ENCODE results near the gene ERI2.
A peak's percentile ranks its signal among the peaks of the same experiment; 100 is the strongest.
"Not testable (repeated sequence)": the region's sequence is repeated elsewhere in the genome, so short reads cannot be mapped to it uniquely, and the experiment has no call there.

The ERI2 gene

GRCh38 chr16:20767577-20767976 is 38.7 kb downstream of the ERI2 start:
- no peak for DNase-seq
- ATAC-seq (replicated peaks) = no peak
- H3K27me3 Mint-ChIP-seq = no peaks in the 10 kb centered on the region
- peaks cover 7 to 8% of the 10 kb centered on the region in 2 donors for H3K4me1 Mint-ChIP-seq (ENCODE audit: low read depth in 2 of 2)
- no peak overlapping the region for H3K4me3 Mint-ChIP-seq
- peaks cover 3% of the 10 kb centered on the region for H3K36me3 Mint-ChIP-seq (ENCODE audit: insufficient read depth)
- no peaks in the 10 kb centered on the region for H3K9me3 Mint-ChIP-seq
- H3K27ac Mint-ChIP-seq = no peak overlapping the region

GRCh38 chr16:20766294-20766693 is 40.0 kb downstream of the ERI2 start:
- no peak overlapping the region for H3K27ac Mint-ChIP-seq
- peaks cover 10 to 14% of the 10 kb centered on the region in 2 donors for H3K4me1 Mint-ChIP-seq (ENCODE audit: low read depth in 2 of 2)
- DNase-seq (no peak), ATAC-seq (replicated peaks) (no peak)
- no peaks in the 10 kb centered on the region for H3K9me3 Mint-ChIP-seq
- H3K4me3 Mint-ChIP-seq = no peak overlapping the region
- H3K27me3 Mint-ChIP-seq = no peaks in the 10 kb centered on the region
- peaks cover 3% of the 10 kb centered on the region for H3K36me3 Mint-ChIP-seq (ENCODE audit: insufficient read depth)

GRCh38 chr16:20765732-20766131 is 40.5 kb downstream of the ERI2 start:
- no peaks in the 10 kb centered on the region for H3K9me3 Mint-ChIP-seq
- peaks cover 3% of the 10 kb centered on the region for H3K36me3 Mint-ChIP-seq (ENCODE audit: insufficient read depth)
- no peak for ATAC-seq (replicated peaks)

GRCh38 chr16:20764448-20764847 is 41.8 kb downstream of the ERI2 start:
- not testable (repeated sequence) for H3K4me3 Mint-ChIP-seq; H3K9me3 Mint-ChIP-seq; H3K27me3 Mint-ChIP-seq; ATAC-seq (replicated peaks); DNase-seq; H3K36me3 Mint-ChIP-seq (ENCODE audit: insufficient read depth)
- Mint-ChIP-seq H3K27ac (peak overlapping the region in 1 of 2 donors; percentile 83), H3K4me1 (ENCODE audit: low read depth in 2 of 2) (peaks cover 10 to 14% of the 10 kb centered on the region in 2 donors)

More at GRCh38 chr16:20765732-20766131, 40.5 kb downstream of the ERI2 start:
- peaks cover 10 to 14% of the 10 kb centered on the region in 2 donors for H3K4me1 Mint-ChIP-seq (ENCODE audit: low read depth in 2 of 2)
- DNase-seq = no peak
- H3K27ac Mint-ChIP-seq = no peak overlapping the region
- H3K27me3 Mint-ChIP-seq = no peaks in the 10 kb centered on the region
- no peak overlapping the region for H3K4me3 Mint-ChIP-seq

GRCh38 chr16:20763461-20764232 is 42.6 kb downstream of the ERI2 start, which contains the start of gene ACSM3:
ACSM3 (plus strand) TSS chr16:20764014; CDS start chr16:20770035, 6,021 bp downstream.
- DNase-seq (peak; percentile 56 to 73 (median 58)), ATAC-seq (replicated peaks) (peak; percentile 98)
- H3K27me3 Mint-ChIP-seq = no peaks in the 10 kb centered on the region
- H3K27ac Mint-ChIP-seq = peak within 1 kb of the TSS; percentile 7 to 83
- H3K36me3 Mint-ChIP-seq (ENCODE audit: insufficient read depth) = peaks cover 3% of the 10 kb centered on the region
- no peaks in the 10 kb centered on the region for H3K9me3 Mint-ChIP-seq
- H3K4me3 Mint-ChIP-seq = peak within 1 kb of the TSS; percentile 69 to 84
- H3K4me1 Mint-ChIP-seq (ENCODE audit: low read depth in 2 of 2) = peaks cover 10 to 14% of the 10 kb centered on the region in 2 donors

- no peak for DNase-seq
- H3K4me3 Mint-ChIP-seq = peak overlapping the region; percentile 69 to 84
- H3K4me1 Mint-ChIP-seq (ENCODE audit: low read depth in 2 of 2) = peaks cover 10 to 14% of the 10 kb centered on the region in 2 donors
- no peak for ATAC-seq (replicated peaks)
- no peaks in the 10 kb centered on the region for H3K9me3 Mint-ChIP-seq
- H3K36me3 Mint-ChIP-seq (ENCODE audit: insufficient read depth) = peaks cover 3% of the 10 kb centered on the region
- no peaks in the 10 kb centered on the region for H3K27me3 Mint-ChIP-seq
- H3K27ac Mint-ChIP-seq = peak overlapping the region; percentile 7 to 83
These were observed 43.7 kb downstream of the ERI2 start for GRCh38 chr16:20762404-20763123.

GRCh38 chr16:20761175-20761574 is 45.1 kb downstream of the ERI2 start:
- Mint-ChIP-seq H3K27me3 (no peaks in the 10 kb centered on the region), H3K4me1 (ENCODE audit: low read depth in 2 of 2) (peaks cover 10 to 14% of the 10 kb centered on the region in 2 donors), H3K27ac (no peak overlapping the region), H3K36me3 (ENCODE audit: insufficient read depth) (peaks cover 3% of the 10 kb centered on the region), H3K9me3 (no peaks in the 10 kb centered on the region), H3K4me3 (no peak overlapping the region)
- no peak for DNase-seq
- ATAC-seq (replicated peaks) = no peak

- peaks cover 10 to 14% of the 10 kb centered on the region in 2 donors for H3K4me1 Mint-ChIP-seq (ENCODE audit: low read depth in 2 of 2)
- no peak for ATAC-seq (replicated peaks)
- H3K36me3 Mint-ChIP-seq (ENCODE audit: insufficient read depth) = peaks cover 3% of the 10 kb centered on the region
- no peak overlapping the region for H3K27ac Mint-ChIP-seq
- DNase-seq = no peak
- no peaks in the 10 kb centered on the region for H3K27me3 Mint-ChIP-seq
- H3K4me3 Mint-ChIP-seq = no peak overlapping the region
- H3K9me3 Mint-ChIP-seq = no peaks in the 10 kb centered on the region
These were observed 45.9 kb downstream of the ERI2 start for GRCh38 chr16:20760346-20760745.

- not testable (repeated sequence) for H3K4me1 Mint-ChIP-seq (ENCODE audit: low read depth in 2 of 2); H3K27ac Mint-ChIP-seq; DNase-seq; H3K9me3 Mint-ChIP-seq; ATAC-seq (replicated peaks); H3K4me3 Mint-ChIP-seq; H3K36me3 Mint-ChIP-seq (ENCODE audit: insufficient read depth)
- peaks cover 0 to 26% of the 10 kb centered on the region in 2 donors for H3K27me3 Mint-ChIP-seq
These were observed 50.5 kb downstream of the ERI2 start for GRCh38 chr16:20755799-20756198.

GRCh38 chr16:20755238-20755637 is 51.0 kb downstream of the ERI2 start:
- peaks cover 0 to 26% of the 10 kb centered on the region in 2 donors for H3K27me3 Mint-ChIP-seq
- H3K4me1 Mint-ChIP-seq (ENCODE audit: low read depth in 2 of 2) = no peaks in the 10 kb centered on the region
- H3K36me3 Mint-ChIP-seq (ENCODE audit: insufficient read depth) = no peaks in the 10 kb centered on the region
- H3K4me3 Mint-ChIP-seq = no peak overlapping the region
- DNase-seq (no peak), ATAC-seq (replicated peaks) (no peak)
- H3K9me3 Mint-ChIP-seq = peaks cover 0 to 4% of the 10 kb centered on the region in 2 donors
- H3K27ac Mint-ChIP-seq = no peak overlapping the region

- no peak for ATAC-seq (replicated peaks)
- Mint-ChIP-seq H3K4me1 (ENCODE audit: low read depth in 2 of 2) (no peaks in the 10 kb centered on the region), H3K27me3 (peaks cover 7 to 26% of the 10 kb centered on the region in 2 donors), H3K27ac (no peak overlapping the region), H3K36me3 (ENCODE audit: insufficient read depth) (no peaks in the 10 kb centered on the region), H3K9me3 (peaks cover 0 to 4% of the 10 kb centered on the region in 2 donors), H3K4me3 (no peak overlapping the region)
- DNase-seq = no peak
These were observed 52.5 kb downstream of the ERI2 start for GRCh38 chr16:20753727-20754126.

GRCh38 chr16:20750558-20750957 is 55.7 kb downstream of the ERI2 start:
- Mint-ChIP-seq H3K9me3 (peaks cover 6 to 10% of the 10 kb centered on the region in 2 donors), H3K36me3 (ENCODE audit: insufficient read depth) (no peaks in the 10 kb centered on the region), H3K27me3 (peaks cover 7 to 26% of the 10 kb centered on the region in 2 donors), H3K27ac (no peak overlapping the region), H3K4me1 (ENCODE audit: low read depth in 2 of 2) (no peaks in the 10 kb centered on the region), H3K4me3 (no peak overlapping the region)
- no peak for DNase-seq
- no peak for ATAC-seq (replicated peaks)

- H3K27ac Mint-ChIP-seq = no peak overlapping the region
- peaks cover 3 to 10% of the 10 kb centered on the region in 2 donors for H3K9me3 Mint-ChIP-seq
- no peaks in the 10 kb centered on the region for H3K36me3 Mint-ChIP-seq (ENCODE audit: insufficient read depth)
- H3K4me1 Mint-ChIP-seq (ENCODE audit: low read depth in 2 of 2) = no peaks in the 10 kb centered on the region
- H3K4me3 Mint-ChIP-seq = no peak overlapping the region
- no peak for DNase-seq
- peaks cover 7 to 23% of the 10 kb centered on the region in 2 donors for H3K27me3 Mint-ChIP-seq
- no peak for ATAC-seq (replicated peaks)
These were observed 56.8 kb downstream of the ERI2 start for GRCh38 chr16:20749474-20749873.
